H1 (cell line): Measurements from ENCODE around the gene LRRTM4. TPM values are rescaled to one million over a fixed set of nuclear protein-coding genes. Genes with fewer than 3 reads are reported as not detected.

Experiments
- HDAC2 ChIP-seq, 2 experiments: fragments of 300-600 bp in 1 of 2; sonication (generic) in 1 of 2; IDR thresholded peaks; 2 replicates each; pipeline ENCODE4 v1.6.1; 2011 to 2012; ENCODE audit warnings: low read depth in 2 of 2, low read length in 2 of 2, mild to moderate bottlenecking in 2 of 2, moderate library complexity in 2 of 2, borderline replicate concordance in 1 of 2, inconsistent platforms in 1 of 2
- MAFK ChIP-seq: IDR thresholded peaks from 2 replicates; pipeline ENCODE4 v1.6.1; 2012; ENCODE audit warnings: low read depth, mild to moderate bottlenecking, improper control_type of control experiment, low read length
- RNF2 ChIP-seq: fragments of 200-900, 300-1000 bp; sonication (generic); IDR thresholded peaks from 2 replicates; pipeline ENCODE4 v1.7.1; 2016; ENCODE audit warnings: borderline replicate concordance, low read depth, mild to moderate bottlenecking, antibody characterized with exemption, low read length; ENCODE audit not compliant: poor library complexity, severe bottlenecking; ENCODE audit errors: missing control alignments
- polyA plus RNA-seq, 7 experiments: library from polyadenylated mRNA; depleted of rRNA in 3 of 7; stranded (reverse) in 5 of 7; unstranded in 2 of 7; fragments of >200 nt in 5 of 7; fragments of 200-250 nt in 2 of 7; gene quantifications; 1 replicate in 5 of 7; 2 replicates in 1 of 7; 4 replicates in 1 of 7; pipeline versions ENCODE4 v1.2.1 to v1.2.3, GENCODE V29; 2011 to 2013; ENCODE audit warnings: missing spikeins in 2 of 7, mixed read lengths in 2 of 7
- total RNA-seq: library from RNA; stranded (reverse); fragmentation: NEBNext Ultra II Directional; extraction: Animal tissue kit (Norgen Biotek cat#: 25700); gene quantifications from 2 replicates; pipeline ENCODE4 v1.2.1, GENCODE V29; 2021

The LRRTM4 gene
- total and polyA plus RNA-seq, 2 of the 8 experiments (the other 6 are each of a cell fraction or from before 2014, with no cell fraction given), result 3.6 to 9.5 TPM

DNA sequence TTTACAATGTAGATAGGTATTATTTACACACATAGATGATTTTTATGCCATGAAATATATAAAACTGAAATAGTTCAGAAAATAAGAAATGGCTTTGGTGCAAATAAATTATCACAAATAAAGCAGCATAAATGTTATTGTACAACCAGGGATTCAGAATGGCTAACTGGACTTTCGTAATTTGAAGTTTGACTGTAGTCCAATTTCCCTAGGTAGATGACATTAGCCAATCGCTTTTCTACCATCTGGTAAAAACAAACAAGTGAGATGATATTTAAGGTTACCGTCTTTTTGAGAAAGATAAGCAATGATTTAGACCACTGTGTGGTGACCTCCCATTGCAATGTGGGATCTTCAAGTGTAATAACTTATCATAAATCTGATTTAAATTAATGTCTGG lies 400.7 kb downstream of the LRRTM4 start (continued):
- TF ChIP-seq HDAC2 (IDR thresholded peaks at IDR 0.05; ENCODE audit: borderline replicate concordance in 1 of 2, low read depth in 2 of 2, low read length in 2 of 2) (no peak), RNF2 (no peak), MAFK (no peak)
